DND-41 (cell line): Measurements from ENCODE around the gene TMEM208.

ENCODE experiments used
- ATAC-seq: fragments of 200-7000 bp; cut with Tn5 transposase; 3 replicates; pipeline ENCODE4 v1.9.1; 2021; ENCODE audit warnings: low read depth; ENCODE audit not compliant: insufficient read depth
- DNase-seq: peaks from one replicate; pipeline ENCODE4 v3.0.0-alpha.2; 2020
- H2AFZ ChIP-seq: 2 replicates; pipeline ENCODE4 v1.6.0; 2012; ENCODE audit warnings: low read depth, low read length
- H3K27ac ChIP-seq: 2 replicates; pipeline ENCODE4 v1.5.1; 2012; ENCODE audit warnings: low read length, inconsistent platforms
- H3K27me3 ChIP-seq: fragments of 200-600 bp; sonication (generic); 2 replicates; pipeline ENCODE4 v1.6.0; 2012; ENCODE audit warnings: low read length, mild to moderate bottlenecking, inconsistent platforms; ENCODE audit not compliant: insufficient read depth, poor library complexity
- H3K36me3 ChIP-seq: 2 replicates; pipeline ENCODE4 v1.5.1; 2012; ENCODE audit warnings: low read length, inconsistent platforms; ENCODE audit not compliant: insufficient read depth
- H3K4me1 ChIP-seq: 2 replicates; pipeline ENCODE4 v1.5.1; 2012; ENCODE audit warnings: mild to moderate bottlenecking, low read length; ENCODE audit not compliant: insufficient read depth
- H3K4me2 ChIP-seq: 2 replicates; pipeline ENCODE4 v1.6.0; 2012; ENCODE audit warnings: mild to moderate bottlenecking, moderate library complexity, low read length, inconsistent platforms; ENCODE audit not compliant: insufficient read depth
- H3K4me3 ChIP-seq, 2 experiments: fragments of 200-600 bp in 1 of 2; shearing (Covaris generic) in 1 of 2; 2 replicates each; pipeline ENCODE4 v1.5.1; 2012 to 2016; ENCODE audit warnings: inconsistent platforms in 2 of 2, low read length in 2 of 2, mild to moderate bottlenecking in 2 of 2, low read depth in 1 of 2, moderate library complexity in 1 of 2
- H3K79me2 ChIP-seq: 2 replicates; pipeline ENCODE4 v1.6.0; 2012; ENCODE audit warnings: low read length, inconsistent platforms; ENCODE audit not compliant: insufficient read depth
- H3K9ac ChIP-seq: 2 replicates; pipeline ENCODE4 v1.6.0; 2012; ENCODE audit warnings: low read depth, mild to moderate bottlenecking, inconsistent platforms, low read length, moderate library complexity
- H3K9me3 ChIP-seq: 2 replicates; pipeline ENCODE4 v1.5.1; 2012; ENCODE audit warnings: low read length, moderate library complexity, mild to moderate bottlenecking, inconsistent platforms; ENCODE audit not compliant: insufficient read depth, severe bottlenecking
- H4K20me1 ChIP-seq: 2 replicates; pipeline ENCODE4 v1.6.0; 2012; ENCODE audit warnings: low read length; ENCODE audit not compliant: insufficient read depth
- EZH2 ChIP-seq: IDR thresholded peaks from 3 replicates; pipeline ENCODE4 v1.6.1; 2012; ENCODE audit warnings: borderline replicate concordance, low read depth, mild to moderate bottlenecking, moderate library complexity, low read length, inconsistent platforms; ENCODE audit not compliant: severe bottlenecking
- TF ChIP-seq, protein P1 (sequence below): IDR thresholded peaks from 2 replicates; pipeline ENCODE4 v1.5.1; 2012; ENCODE audit warnings: borderline replicate concordance, low read length, moderate library complexity, mild to moderate bottlenecking; ENCODE audit not compliant: poor library complexity, severe bottlenecking; ENCODE audit errors: extremely low read depth

The TMEM208 gene

GRCh38 chr16:67241008-67241900 is 14.3 kb downstream of the TMEM208 start:
- DNase-seq, result no peak
- Histone ChIP-seq H3K27ac (no peak overlapping the region), H3K79me2 (peaks cover 7% of the 10 kb centered on the region; the same call in 1 of the 2 replicates), H3K9ac (no peak overlapping the region), H3K4me1 (peaks cover 38% of the 10 kb centered on the region), H3K9me3 (no peaks in the 10 kb centered on the region), H4K20me1 (peaks cover 22% of the 10 kb centered on the region), H3K27me3 (no peaks in the 10 kb centered on the region), H2AFZ (no peak overlapping the region), H3K36me3 (peaks cover 16% of the 10 kb centered on the region), H3K4me3 (no peak overlapping the region), H3K4me2 (no peak overlapping the region)
- no peak for TF ChIP-seq EZH2
- no peak for ATAC-seq

DNA sequence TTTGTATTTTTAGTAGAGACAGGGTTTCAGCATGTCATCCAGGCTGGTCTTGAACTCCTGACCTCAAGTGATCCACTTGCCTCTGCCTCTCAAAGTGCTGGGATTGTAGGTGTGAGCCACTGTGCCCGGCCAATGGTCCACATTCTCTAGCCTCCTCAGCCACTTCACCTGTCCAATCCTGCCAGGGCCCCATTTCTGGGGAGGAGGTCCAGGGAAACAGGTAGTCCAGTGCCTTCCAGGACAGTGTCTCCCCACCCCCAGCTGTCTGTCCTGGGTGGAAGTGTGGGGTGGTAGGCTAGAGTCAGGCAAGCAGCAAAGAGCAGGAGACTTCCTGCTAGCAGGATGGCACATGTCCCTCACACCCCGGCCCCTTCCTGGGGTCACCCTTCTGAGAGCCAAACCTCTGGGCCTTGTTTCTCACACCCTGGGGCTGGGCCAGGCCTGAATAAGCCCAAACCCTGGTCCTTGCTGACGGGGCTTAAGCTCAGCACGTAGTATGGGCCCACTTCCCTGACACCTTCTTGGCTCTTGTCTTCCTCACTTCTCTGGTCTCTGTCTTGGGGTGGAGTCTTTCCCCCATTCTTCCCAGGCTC is 15.3 kb downstream of the TMEM208 start:
- H3K79me2 ChIP-seq, result peaks cover 7% of the 10 kb centered on the region; the same call in 1 of the 2 replicates
- H2AFZ ChIP-seq, result no peak overlapping the region
- H3K9me3 ChIP-seq, result no peaks in the 10 kb centered on the region
- DNase-seq (no peak), ATAC-seq (no peak)
- peaks cover 11% of the 10 kb centered on the region for H3K36me3 ChIP-seq
- H3K9ac ChIP-seq, result no peak overlapping the region
- H3K4me2 ChIP-seq, result no peak overlapping the region
- peaks cover 22% of the 10 kb centered on the region for H4K20me1 ChIP-seq
- peaks cover 39% of the 10 kb centered on the region for H3K4me1 ChIP-seq
- no peak overlapping the region for H3K27ac ChIP-seq
- no peak overlapping the region for H3K4me3 ChIP-seq
- no peaks in the 10 kb centered on the region for H3K27me3 ChIP-seq
- no peak for TF ChIP-seq EZH2
- TF ChIP-seq, protein P1, sequence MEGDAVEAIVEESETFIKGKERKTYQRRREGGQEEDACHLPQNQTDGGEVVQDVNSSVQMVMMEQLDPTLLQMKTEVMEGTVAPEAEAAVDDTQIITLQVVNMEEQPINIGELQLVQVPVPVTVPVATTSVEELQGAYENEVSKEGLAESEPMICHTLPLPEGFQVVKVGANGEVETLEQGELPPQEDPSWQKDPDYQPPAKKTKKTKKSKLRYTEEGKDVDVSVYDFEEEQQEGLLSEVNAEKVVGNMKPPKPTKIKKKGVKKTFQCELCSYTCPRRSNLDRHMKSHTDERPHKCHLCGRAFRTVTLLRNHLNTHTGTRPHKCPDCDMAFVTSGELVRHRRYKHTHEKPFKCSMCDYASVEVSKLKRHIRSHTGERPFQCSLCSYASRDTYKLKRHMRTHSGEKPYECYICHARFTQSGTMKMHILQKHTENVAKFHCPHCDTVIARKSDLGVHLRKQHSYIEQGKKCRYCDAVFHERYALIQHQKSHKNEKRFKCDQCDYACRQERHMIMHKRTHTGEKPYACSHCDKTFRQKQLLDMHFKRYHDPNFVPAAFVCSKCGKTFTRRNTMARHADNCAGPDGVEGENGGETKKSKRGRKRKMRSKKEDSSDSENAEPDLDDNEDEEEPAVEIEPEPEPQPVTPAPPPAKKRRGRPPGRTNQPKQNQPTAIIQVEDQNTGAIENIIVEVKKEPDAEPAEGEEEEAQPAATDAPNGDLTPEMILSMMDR, result no peak

DNA sequence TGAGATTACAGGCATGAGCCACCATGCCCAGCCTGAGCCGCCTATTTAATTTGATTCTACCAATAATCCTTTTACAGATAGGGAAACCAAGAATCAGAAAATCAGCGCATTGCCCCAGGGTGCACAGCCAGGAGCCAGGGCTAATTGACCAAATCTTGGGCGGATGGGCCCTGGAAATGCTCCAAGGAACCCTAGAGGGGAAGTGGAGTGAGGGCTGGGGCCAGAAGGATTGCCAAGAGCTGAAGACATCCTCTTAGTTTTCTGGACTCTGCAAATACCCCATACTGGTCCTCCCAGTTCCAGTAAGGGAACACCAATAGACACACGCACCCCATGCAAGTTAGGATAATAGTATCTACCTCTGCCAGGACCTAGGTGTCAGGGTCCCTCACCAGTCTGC is 16.6 kb downstream of the TMEM208 start:
- no peak overlapping the region for H3K4me3 ChIP-seq
- peaks cover 7% of the 10 kb centered on the region; the same call in 1 of the 2 replicates for H3K79me2 ChIP-seq
- DNase-seq (no peak), ATAC-seq (no peak)
- no peak overlapping the region for H3K27ac ChIP-seq
- H3K9ac ChIP-seq, result no peak overlapping the region
- H3K4me2 ChIP-seq, result no peak overlapping the region
- peaks cover 3% of the 10 kb centered on the region; the same call in 1 of the 2 replicates for H3K36me3 ChIP-seq
- H3K4me1 ChIP-seq, result peaks cover 48% of the 10 kb centered on the region
- H3K9me3 ChIP-seq, result no peaks in the 10 kb centered on the region
- no peak overlapping the region for H2AFZ ChIP-seq
- peaks cover 22% of the 10 kb centered on the region for H4K20me1 ChIP-seq
- H3K27me3 ChIP-seq, result peaks cover 4% of the 10 kb centered on the region
- no peak for TF ChIP-seq EZH2
- TF ChIP-seq, protein P1, result no peak
